HepG2 (cell line): ENCODE data around the gene RNASE12. TPM values are rescaled to one million over a fixed set of nuclear protein-coding genes. Genes with fewer than 3 reads are reported as not detected.

ENCODE experiments used
- ATF7 ChIP-seq, 2 experiments: fragments of 450-650 bp in 1 of 2; sonication (generic) in 1 of 2; formaldehyde crosslinking in 1 of 2; IDR thresholded peaks; 2 replicates each; pipeline versions ENCODE4 v1.4.0 to v1.6.1; 2016 to 2020; ENCODE audit warnings: antibody characterized with exemption in 1 of 2, mild to moderate bottlenecking in 1 of 2, missing genetic modification reagents in 1 of 2
- CBFB ChIP-seq: sonication (generic); formaldehyde crosslinking; IDR thresholded peaks from 2 replicates; pipeline ENCODE4 v1.4.0; 2020; ENCODE audit warnings: missing genetic modification reagents
- CCDC6 ChIP-seq: sonication (generic); formaldehyde crosslinking; IDR thresholded peaks from 2 replicates; pipeline ENCODE4 v1.8.1; 2022; ENCODE audit warnings: mild to moderate bottlenecking, missing genetic modification reagents, moderate library complexity
- DDIT3 ChIP-seq: sonication (generic); formaldehyde crosslinking; IDR thresholded peaks from 2 replicates; pipeline ENCODE4 v1.4.0; 2020; ENCODE audit warnings: mild to moderate bottlenecking, missing genetic modification reagents
- E2F1 ChIP-seq: sonication (generic); formaldehyde crosslinking; IDR thresholded peaks from 2 replicates; pipeline ENCODE4 v1.5.0; 2020; ENCODE audit warnings: missing genetic modification reagents
- ELF4 ChIP-seq: sonication (generic); formaldehyde crosslinking; IDR thresholded peaks from 2 replicates; pipeline ENCODE4 v1.5.0; 2020; ENCODE audit warnings: missing genetic modification reagents, mild to moderate bottlenecking, moderate library complexity, borderline replicate concordance
- FOXP1 ChIP-seq, 2 experiments: fragments of 450-650 bp in 1 of 2; IDR thresholded peaks; 2 replicates each; pipeline ENCODE4 v1.6.1; 2017 to 2018; ENCODE audit warnings: antibody characterized with exemption in 1 of 2
- MYNN ChIP-seq: sonication (generic); formaldehyde crosslinking; IDR thresholded peaks from 2 replicates; pipeline ENCODE4 v1.4.0; 2020; ENCODE audit warnings: mild to moderate bottlenecking, low read depth, missing genetic modification reagents
- NFIB ChIP-seq: sonication (generic); formaldehyde crosslinking; IDR thresholded peaks from 2 replicates; pipeline ENCODE4 v1.9.0; 2021; ENCODE audit warnings: missing genetic modification reagents, mild to moderate bottlenecking, borderline replicate concordance
- NFYC ChIP-seq: IDR thresholded peaks from 2 replicates; pipeline ENCODE4 v1.6.1; 2016; ENCODE audit warnings: missing genetic modification reagents, missing compliant biosample characterization
- NR2F2 ChIP-seq: IDR thresholded peaks from 2 replicates; pipeline ENCODE4 v1.6.1; 2012; ENCODE audit warnings: low read depth, inconsistent platforms, borderline replicate concordance
- PITX1 ChIP-seq: sonication (generic); formaldehyde crosslinking; IDR thresholded peaks from 2 replicates; pipeline ENCODE4 v1.5.1; 2020; ENCODE audit warnings: mild to moderate bottlenecking, missing genetic modification reagents
- RARG ChIP-seq: sonication (generic); formaldehyde crosslinking; IDR thresholded peaks from 2 replicates; pipeline ENCODE4 v1.4.0; 2020; ENCODE audit warnings: low read depth, mild to moderate bottlenecking, missing genetic modification reagents
- RXRB ChIP-seq: IDR thresholded peaks from 2 replicates; pipeline ENCODE4 v1.6.1; 2016; ENCODE audit warnings: borderline replicate concordance, missing genetic modification reagents, missing compliant biosample characterization
- ZNF260 ChIP-seq: sonication (generic); formaldehyde crosslinking; IDR thresholded peaks from 2 replicates; pipeline ENCODE4 v1.4.0; 2020; ENCODE audit warnings: missing genetic modification reagents, low read depth, mild to moderate bottlenecking, borderline replicate concordance
- ZNF550 ChIP-seq: sonication (generic); formaldehyde crosslinking; IDR thresholded peaks from 2 replicates; pipeline ENCODE4 v1.4.0; 2020; ENCODE audit warnings: mild to moderate bottlenecking, missing genetic modification reagents, borderline replicate concordance
- ZNF724P ChIP-seq: sonication (generic); formaldehyde crosslinking; IDR thresholded peaks from 2 replicates; pipeline ENCODE4 v1.8.0; 2022; ENCODE audit warnings: missing genetic modification reagents, borderline replicate concordance
- ZNF816 ChIP-seq: sonication (generic); formaldehyde crosslinking; IDR thresholded peaks from 2 replicates; pipeline ENCODE4 v1.8.0; 2022; ENCODE audit warnings: missing genetic modification reagents, mild to moderate bottlenecking, borderline replicate concordance
- polyA plus RNA-seq, 8 experiments: library from polyadenylated mRNA; depleted of rRNA in 3 of 8; stranded (reverse) in 7 of 8; unstranded in 1 of 8; fragments of >200 nt; fragmentation: Illumina TruSeq in 4 of 8; extraction: Trizol in 4 of 8; gene quantifications; 2 replicates each; pipeline versions ENCODE4 v1.2.1 to v1.2.3, GENCODE V29; 2011 to 2016; ENCODE audit warnings: low read depth in 4 of 8, missing spikeins in 1 of 8, mixed read lengths in 1 of 8; ENCODE audit not compliant: insufficient read depth in 1 of 8
- total RNA-seq, 5 experiments: library from RNA; depleted of rRNA; stranded (reverse); fragments of >200 nt; fragmentation: Illumina TruSeq; extraction: Trizol; gene quantifications; 2 replicates each; pipeline ENCODE4 v1.2.3, GENCODE V29; 2016; ENCODE audit warnings: low read depth in 1 of 5
- TF ChIP-seq, protein P1 (sequence below): sonication (generic); formaldehyde crosslinking; conservative IDR thresholded peaks from 2 replicates; pipeline ENCODE4 v1.8.0; 2022; ENCODE audit warnings: low read depth, missing genetic modification reagents
- TF ChIP-seq, protein P2 (sequence below): sonication (generic); formaldehyde crosslinking; IDR thresholded peaks from 2 replicates; pipeline ENCODE4 v1.4.0; 2020; ENCODE audit warnings: missing genetic modification reagents
- TF ChIP-seq, protein P3 (sequence below): sonication (generic); formaldehyde crosslinking; IDR thresholded peaks from 2 replicates; pipeline ENCODE4 v1.5.1; 2020; ENCODE audit warnings: mild to moderate bottlenecking, missing genetic modification reagents

RNASE12 gene
- total and polyA plus RNA-seq, 2 of the 13 experiments (the other 11 are each of a cell fraction or from before 2014, with no cell fraction given) = not detected

GRCh38 chr14:20632831-20633691 lies 41.9 kb upstream of the RNASE12 start (continued):
- TF ChIP-seq RARG (CRISPR knock-in tag) = no peak
- TF ChIP-seq, protein P1, sequence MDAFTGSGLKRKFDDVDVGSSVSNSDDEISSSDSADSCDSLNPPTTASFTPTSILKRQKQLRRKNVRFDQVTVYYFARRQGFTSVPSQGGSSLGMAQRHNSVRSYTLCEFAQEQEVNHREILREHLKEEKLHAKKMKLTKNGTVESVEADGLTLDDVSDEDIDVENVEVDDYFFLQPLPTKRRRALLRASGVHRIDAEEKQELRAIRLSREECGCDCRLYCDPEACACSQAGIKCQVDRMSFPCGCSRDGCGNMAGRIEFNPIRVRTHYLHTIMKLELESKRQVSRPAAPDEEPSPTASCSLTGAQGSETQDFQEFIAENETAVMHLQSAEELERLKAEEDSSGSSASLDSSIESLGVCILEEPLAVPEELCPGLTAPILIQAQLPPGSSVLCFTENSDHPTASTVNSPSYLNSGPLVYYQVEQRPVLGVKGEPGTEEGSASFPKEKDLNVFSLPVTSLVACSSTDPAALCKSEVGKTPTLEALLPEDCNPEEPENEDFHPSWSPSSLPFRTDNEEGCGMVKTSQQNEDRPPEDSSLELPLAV (CRISPR knock-in tag) = no peak
- TF ChIP-seq, protein P2, sequence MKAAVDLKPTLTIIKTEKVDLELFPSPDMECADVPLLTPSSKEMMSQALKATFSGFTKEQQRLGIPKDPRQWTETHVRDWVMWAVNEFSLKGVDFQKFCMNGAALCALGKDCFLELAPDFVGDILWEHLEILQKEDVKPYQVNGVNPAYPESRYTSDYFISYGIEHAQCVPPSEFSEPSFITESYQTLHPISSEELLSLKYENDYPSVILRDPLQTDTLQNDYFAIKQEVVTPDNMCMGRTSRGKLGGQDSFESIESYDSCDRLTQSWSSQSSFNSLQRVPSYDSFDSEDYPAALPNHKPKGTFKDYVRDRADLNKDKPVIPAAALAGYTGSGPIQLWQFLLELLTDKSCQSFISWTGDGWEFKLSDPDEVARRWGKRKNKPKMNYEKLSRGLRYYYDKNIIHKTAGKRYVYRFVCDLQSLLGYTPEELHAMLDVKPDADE (CRISPR knock-in tag) = no peak
- peak; percentile 64; the same call in 1 of the 2 replicates for TF ChIP-seq RXRB (CRISPR knock-in tag)
- no peak for TF ChIP-seq ATF7 (IDR thresholded peaks at IDR 0.05)
- no peak for TF ChIP-seq ATF7 (CRISPR knock-in tag; IDR thresholded peaks at IDR 0.05)
- peak; percentile 58; the same call in 1 of the 2 replicates for TF ChIP-seq NR2F2
- no peak for TF ChIP-seq ZNF724P
- 0 out of 2 replicates have a peak, but pooled peaks have one; percentile 30 for TF ChIP-seq E2F1
- TF ChIP-seq PITX1 (CRISPR knock-in tag) = peak; percentile 38; the same call in 1 of the 2 replicates
- TF ChIP-seq ZNF816 (CRISPR knock-in tag) = no peak
- no peak for TF ChIP-seq ZNF260
- TF ChIP-seq NFYC (CRISPR knock-in tag) = peak; percentile 50
- TF ChIP-seq, protein P3, sequence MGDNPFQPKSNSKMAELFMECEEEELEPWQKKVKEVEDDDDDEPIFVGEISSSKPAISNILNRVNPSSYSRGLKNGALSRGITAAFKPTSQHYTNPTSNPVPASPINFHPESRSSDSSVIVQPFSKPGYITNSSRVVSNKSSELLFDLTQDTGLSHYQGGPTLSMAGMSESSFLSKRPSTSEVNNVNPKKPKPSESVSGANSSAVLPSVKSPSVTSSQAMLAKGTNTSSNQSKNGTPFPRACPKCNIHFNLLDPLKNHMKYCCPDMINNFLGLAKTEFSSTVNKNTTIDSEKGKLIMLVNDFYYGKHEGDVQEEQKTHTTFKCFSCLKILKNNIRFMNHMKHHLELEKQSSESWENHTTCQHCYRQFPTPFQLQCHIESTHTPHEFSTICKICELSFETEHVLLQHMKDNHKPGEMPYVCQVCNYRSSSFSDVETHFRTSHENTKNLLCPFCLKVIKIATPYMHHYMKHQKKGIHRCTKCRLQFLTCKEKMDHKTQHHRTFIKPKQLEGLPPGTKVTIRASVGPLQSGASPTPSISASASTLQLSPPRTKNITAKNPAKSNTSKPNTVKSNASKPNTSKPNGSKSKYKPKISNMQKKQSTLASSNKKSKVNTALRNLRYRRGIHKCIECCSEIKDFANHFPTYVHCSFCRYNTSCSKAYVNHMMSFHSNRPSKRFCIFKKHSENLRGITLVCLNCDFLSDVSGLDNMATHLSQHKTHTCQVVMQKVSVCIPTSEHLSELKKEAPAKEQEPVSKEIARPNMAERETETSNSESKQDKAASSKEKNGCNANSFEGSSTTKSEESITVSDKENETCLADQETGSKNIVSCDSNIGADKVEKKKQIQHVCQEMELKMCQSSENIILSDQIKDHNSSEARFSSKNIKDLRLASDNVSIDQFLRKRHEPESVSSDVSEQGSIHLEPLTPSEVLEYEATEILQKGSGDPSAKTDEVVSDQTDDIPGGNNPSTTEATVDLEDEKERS (CRISPR knock-in tag) = peak; percentile 62; the same call in 1 of the 2 replicates
- TF ChIP-seq FOXP1 (IDR thresholded peaks at IDR 0.05) = no peak
- TF ChIP-seq FOXP1 (CRISPR knock-in tag; IDR thresholded peaks at IDR 0.05) = no peak
- peak; percentile 61; the same call in 1 of the 2 replicates for TF ChIP-seq CCDC6 (CRISPR knock-in tag)
- no peak for TF ChIP-seq CBFB
- TF ChIP-seq DDIT3 (CRISPR knock-in tag) = no peak
- no peak for TF ChIP-seq MYNN (CRISPR knock-in tag)
- TF ChIP-seq ELF4 (CRISPR knock-in tag) = no peak
- no peak for TF ChIP-seq ZNF550 (CRISPR knock-in tag)
- no peak for TF ChIP-seq NFIB (CRISPR knock-in tag)
